Esophagus muscularis mucosa (tissue), 4 donors: ENCODE results near the gene TMEM108.

Experiments
- CTCF ChIP-seq, 3 experiments: fragments of 200-600 bp in 2 of 3; fragments of 450-650 bp in 1 of 3; sonication (generic) in 2 of 3; IDR thresholded peaks; one replicate each; pipeline ENCODE4 v1.5.1; 2017 to 2019; ENCODE audit warnings: antibody characterized with exemption in 3 of 3, mild to moderate bottlenecking in 2 of 3, moderate library complexity in 1 of 3
- EP300 ChIP-seq: sonication (generic); formaldehyde crosslinking; IDR thresholded peaks from one replicate; pipeline ENCODE4 v1.6.1; 2017; ENCODE audit warnings: antibody characterized with exemption
- POLR2A ChIP-seq: fragments of 450-650 bp; IDR thresholded peaks from one replicate; pipeline ENCODE4 v1.6.1; 2017; ENCODE audit warnings: antibody characterized with exemption, moderate library complexity, mild to moderate bottlenecking, low read depth
- POLR2AphosphoS5 ChIP-seq, 2 donors: sonication (generic); formaldehyde crosslinking; IDR thresholded peaks; one replicate each; pipeline ENCODE4 v1.6.1; 2017; ENCODE audit warnings: antibody characterized with exemption in 2 of 2

DNA sequence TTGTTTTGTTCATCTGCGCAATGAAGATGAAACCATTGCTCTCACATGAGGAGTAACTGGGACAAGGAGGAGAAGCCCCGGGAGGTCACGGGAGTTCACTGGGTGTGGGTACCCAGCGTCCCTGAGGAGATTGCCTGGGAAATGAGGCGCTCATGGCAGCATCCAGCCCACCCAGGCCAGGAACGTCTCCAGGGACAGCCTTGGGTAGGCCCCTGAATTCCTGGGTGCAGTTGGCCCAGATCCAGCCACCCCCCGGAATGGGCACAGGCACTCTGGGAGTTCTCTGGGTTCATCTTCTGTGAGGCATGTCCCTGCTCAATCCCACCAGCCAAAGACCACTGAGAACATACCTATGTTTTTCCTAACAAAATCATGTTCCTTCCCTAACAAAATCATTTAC, 380.2 kb downstream of the TMEM108 start:
- no peak for TF ChIP-seq POLR2AphosphoS5 (IDR thresholded peaks at IDR 0.05)
- TF ChIP-seq POLR2A: no peak
- TF ChIP-seq CTCF (IDR thresholded peaks at IDR 0.05): no peak
- no peak for TF ChIP-seq EP300
